Fibroblast of the conjunctiva (primary cell): ENCODE data around the gene ZBTB22.
"Not testable (repeated sequence)": the region's sequence is repeated elsewhere in the genome, so short reads cannot be mapped to it uniquely, and the experiment has no call there.

Experiments used
- DNase-seq: peaks from one replicate; pipeline ENCODE4 v3.0.0-alpha.2; 2010; ENCODE audit warnings: low read depth

ZBTB22 gene

DNA sequence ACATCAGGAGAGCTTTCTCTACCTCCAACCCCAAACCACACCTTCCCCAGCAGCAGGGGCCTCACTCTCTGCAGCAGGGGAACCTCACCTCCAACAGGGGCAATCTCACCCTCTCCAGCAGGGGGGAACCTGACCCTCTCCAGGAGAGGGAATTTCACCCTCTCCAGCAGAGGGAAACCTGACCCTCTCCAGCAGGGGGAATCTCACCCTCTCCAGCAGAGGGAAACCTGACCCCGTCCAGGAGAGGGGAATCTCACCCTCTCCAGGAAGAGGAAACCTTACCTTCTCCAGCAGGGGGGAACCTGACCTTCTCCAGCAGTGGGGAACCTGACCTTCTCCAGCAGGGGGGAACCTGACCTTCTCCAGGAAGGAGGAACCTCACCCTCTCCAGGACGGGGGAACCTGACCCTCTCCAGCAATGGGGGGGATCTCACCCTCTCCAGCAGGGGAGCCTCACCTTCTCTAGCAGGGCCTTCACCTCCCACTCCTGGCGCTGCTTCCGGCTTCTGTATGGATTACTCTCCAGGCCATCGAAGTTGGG lies 37.5 kb downstream of the ZBTB22 start:
- no peak for DNase-seq

- DNase-seq: no peak
Observed at GRCh38 chr6:33279257-33279695, 38.3 kb downstream of the ZBTB22 start.

DNA sequence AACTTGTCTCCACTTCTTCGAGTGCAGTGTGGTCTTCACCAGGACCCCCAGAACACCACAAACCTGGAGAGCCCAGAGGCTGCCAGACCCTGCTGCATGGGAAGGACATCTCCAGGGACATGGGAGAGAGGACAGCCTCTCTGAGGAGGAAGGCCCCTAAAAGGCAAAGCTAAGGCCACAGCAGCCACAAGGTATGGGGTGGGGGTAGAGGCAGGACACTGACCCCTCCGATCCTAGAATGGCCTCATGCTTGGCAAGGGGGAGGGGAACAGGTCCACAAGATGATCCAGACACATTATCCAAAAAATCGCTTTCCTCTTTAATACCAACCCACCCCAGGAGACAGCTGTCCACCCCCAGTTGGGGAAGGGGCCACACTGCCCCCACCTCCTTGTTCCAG lies 38.7 kb downstream of the ZBTB22 start:
- DNase-seq: no peak

- DNase-seq: no peak
Observed at GRCh38 chr6:33278392-33278741, 39.2 kb downstream of the ZBTB22 start.

DNA sequence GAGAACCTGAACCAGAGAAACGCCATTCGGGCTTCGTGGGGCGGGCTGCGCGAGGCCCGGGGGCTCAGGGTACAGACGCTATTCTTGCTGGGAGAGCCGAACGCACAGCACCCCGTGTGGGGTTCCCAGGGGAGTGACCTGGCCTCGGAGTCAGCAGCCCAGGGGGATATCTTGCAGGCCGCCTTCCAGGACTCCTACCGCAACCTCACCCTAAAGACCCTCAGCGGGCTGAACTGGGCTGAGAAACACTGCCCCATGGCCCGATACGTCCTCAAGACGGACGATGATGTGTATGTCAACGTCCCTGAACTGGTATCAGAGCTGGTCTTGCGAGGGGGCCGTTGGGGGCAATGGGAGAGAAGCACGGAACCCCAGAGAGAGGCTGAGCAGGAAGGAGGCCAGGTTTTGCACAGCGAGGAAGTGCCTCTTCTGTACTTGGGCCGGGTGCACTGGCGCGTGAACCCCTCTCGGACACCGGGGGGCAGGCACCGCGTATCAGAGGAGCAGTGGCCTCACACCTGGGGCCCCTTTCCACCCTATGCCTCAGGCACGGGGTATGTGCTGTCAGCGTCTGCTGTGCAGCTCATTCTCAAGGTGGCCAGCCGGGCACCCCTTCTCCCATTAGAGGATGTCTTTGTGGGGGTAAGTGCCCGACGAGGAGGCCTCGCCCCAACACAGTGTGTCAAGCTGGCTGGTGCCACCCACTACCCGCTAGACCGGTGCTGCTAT lies 39.7 kb downstream of the ZBTB22 start:
- DNase-seq: no peak

DNA sequence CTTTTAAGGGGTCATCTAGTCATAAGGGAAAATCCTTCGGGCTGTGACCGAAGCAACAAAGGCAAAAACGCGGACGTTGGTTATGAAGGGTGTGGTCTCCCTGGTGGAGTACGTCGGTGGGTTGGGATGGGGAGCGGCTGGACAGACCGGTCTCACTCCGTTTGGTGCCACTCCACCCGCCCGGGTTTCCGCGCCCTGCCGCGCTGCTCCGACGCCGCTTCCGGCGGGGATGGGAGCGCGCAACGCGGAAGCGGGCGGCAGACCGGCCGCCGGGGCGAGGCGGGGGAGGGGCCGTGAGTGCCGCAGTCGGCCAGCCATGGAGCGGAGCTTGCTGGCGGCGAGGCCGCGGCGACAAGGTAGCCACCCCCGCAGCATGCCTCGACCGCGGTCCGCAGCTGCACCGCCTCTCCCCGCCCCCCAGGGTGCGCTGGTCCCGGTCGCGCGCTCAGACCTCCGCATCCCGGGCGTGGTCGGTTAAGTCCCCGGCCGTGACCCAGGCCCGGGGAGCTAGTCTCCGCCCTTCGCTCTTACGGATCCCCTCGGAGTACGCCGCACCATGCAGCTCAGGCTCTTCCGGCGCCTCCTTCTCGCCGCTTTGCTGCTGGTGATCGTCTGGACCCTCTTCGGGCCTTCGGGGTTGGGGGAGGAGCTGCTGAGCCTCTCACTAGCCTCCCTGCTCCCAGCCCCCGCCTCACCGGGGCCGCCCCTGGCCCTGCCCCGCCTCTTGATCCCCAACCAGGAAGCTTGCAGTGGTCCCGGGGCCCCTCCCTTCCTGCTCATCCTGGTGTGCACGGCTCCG lies 40.5 kb downstream of the ZBTB22 start, which contains the start of gene B3GALT4:
TSS of gene B3GALT4 (plus strand) at position 260 of the 799 bp plus-strand sequence. CDS start at position 557, 297 bp downstream.
- peak; percentile 64 for DNase-seq

GRCh38 chr6:33276581-33276863 lies 41.0 kb downstream of the ZBTB22 start:
- DNase-seq: no peak

- not testable (repeated sequence) for DNase-seq
Observed at GRCh38 chr6:33275795-33276580, 41.6 kb downstream of the ZBTB22 start.

GRCh38 chr6:33273924-33274902 lies 43.3 kb downstream of the ZBTB22 start:
- DNase-seq: no peak

DNA sequence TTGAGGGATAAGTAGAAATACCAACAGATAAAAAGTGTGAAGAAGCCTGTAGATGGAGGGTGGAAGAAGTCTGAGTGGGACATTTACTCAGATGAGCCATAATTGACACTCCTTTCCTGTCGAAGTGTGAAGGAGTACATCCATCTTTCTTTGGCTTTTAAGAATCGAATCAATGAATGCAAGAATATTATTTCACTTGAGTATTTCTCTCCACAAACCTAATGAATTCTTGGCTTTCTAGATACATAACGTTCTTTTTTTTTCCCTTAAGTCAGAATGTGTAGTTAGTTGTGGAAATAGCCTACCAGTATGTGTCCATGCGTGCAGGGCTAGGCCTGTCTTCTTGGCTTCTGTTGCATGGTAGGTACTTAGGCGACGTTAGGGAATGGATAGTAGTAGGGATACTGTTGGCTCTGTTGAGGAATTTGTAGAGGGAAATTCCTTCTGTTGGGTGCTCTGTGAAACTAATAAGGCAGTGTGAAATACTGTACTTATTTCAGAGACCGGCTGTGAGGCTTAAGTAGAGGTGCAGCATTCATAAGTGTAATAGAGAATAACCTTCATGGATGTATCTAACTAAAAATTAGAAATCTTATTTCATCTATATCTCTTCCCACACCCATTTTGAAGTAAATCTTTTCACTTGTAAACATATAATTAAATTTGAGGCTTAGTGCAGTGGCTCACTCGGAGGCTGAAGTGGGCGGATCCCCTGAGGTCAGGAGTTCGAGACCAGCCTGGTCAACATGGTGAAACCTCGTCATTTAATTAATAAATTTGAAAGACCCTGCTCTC lies 44.2 kb downstream of the ZBTB22 start:
- DNase-seq: no peak

DNA sequence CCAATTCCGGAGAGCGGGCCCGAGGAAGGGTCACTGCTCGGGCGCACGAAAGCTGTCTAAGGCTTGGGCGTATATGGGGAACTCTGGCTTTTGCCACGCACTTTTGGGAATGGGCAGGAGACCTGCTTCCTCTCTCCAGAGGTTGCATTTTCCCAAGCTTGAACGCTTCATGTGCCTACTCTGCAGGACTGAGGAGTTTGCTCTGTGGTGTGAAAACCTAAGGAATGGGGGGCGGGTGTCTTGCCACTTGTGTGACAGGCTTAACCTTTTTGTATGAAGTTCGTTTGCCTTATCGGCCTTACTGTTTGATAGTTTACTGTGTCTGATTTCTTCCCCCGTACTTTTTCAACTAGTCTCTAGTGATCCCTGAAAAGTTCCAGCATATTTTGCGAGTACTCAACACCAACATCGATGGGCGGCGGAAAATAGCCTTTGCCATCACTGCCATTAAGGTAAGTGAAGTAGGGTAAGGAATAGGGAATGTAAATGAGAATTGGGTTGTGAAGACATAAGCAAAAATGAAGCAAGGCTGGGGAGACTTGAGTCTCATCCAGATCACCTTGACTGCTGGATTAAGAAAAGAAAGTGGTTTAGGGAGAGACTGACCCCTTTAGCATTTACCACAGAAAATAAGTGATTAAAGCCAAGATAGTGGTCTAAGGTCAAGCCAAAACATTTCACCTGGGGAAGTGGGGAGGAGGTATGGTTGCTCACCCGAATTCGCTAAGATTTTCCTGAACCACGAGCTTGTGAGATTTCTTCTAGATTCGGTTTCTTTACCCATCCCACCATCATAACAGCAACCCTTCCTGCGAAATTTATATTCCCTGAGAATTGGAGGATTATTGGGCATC lies 45.0 kb downstream of the ZBTB22 start:
- no peak for DNase-seq

- peak; percentile 98 for DNase-seq
Observed at GRCh38 chr6:33271468-33272274, 45.9 kb downstream of the ZBTB22 start, which contains the start of the genes RPS18 and VPS52. TSS of gene RPS18 (plus strand) at chr6:33272075. CDS start at chr6:33272120, 45 bp downstream. TSS of gene VPS52 (minus strand) at chr6:33271876. CDS start at chr6:33271675, 201 bp downstream.

DNA sequence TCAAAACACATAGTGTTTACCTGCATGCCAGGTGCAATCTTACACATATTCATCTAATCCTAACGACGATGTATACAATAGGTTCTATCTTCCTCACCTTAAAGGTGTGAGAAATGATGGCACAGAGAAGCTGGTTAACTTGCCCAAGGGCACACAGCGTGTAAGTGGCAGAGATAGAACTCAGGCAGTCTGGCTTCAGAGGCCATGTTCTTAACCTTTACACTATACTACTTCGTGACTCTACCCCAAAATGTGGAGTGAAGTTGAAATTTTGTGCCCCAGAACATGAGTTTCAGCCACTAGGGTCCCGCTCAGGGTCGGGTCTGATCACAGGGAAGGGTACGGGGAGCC lies 46.5 kb downstream of the ZBTB22 start:
- DNase-seq: no peak
